Embryonic facial prominence (tissue), 1 donor: ENCODE measurements around the gene MRPL32.
"Not testable (repeated sequence)": the region's sequence is repeated elsewhere in the genome, so short reads cannot be mapped to it uniquely, and the experiment has no call there.

Experiments
- DNase-seq: peaks from one replicate; pipeline ENCODE4 v3.0.0-alpha.2; 2016; ENCODE audit errors: extremely low spot score

MRPL32 gene

GRCh38 chr7:42931834-42932651 is at the start of gene MRPL32, which contains the start of gene PSMA2:
Gene MRPL32, plus strand, starts transcription at chr7:42932376. Its CDS starts 11 bp downstream, at chr7:42932387.
Gene PSMA2, minus strand, starts transcription at chr7:42932174. Its CDS starts 16 bp downstream, at chr7:42932158.
- peak; percentile 99 for DNase-seq

GRCh38 chr7:42883950-42884349 is 48.2 kb upstream of the MRPL32 start:
- no peak for DNase-seq

GRCh38 chr7:42885183-42885582 is 47.0 kb upstream of the MRPL32 start:
- not testable (repeated sequence) for DNase-seq

GRCh38 chr7:42886129-42886528 is 46.0 kb upstream of the MRPL32 start:
- no peak for DNase-seq

- no peak for DNase-seq
These were observed 45.2 kb upstream of the MRPL32 start for GRCh38 chr7:42886893-42887505.

GRCh38 chr7:42893346-42894240 is 38.6 kb upstream of the MRPL32 start:
- no peak for DNase-seq

- no peak for DNase-seq
These were observed 31.3 kb upstream of the MRPL32 start for GRCh38 chr7:42900842-42901241.

- DNase-seq, result no peak
These were observed 29.8 kb upstream of the MRPL32 start for GRCh38 chr7:42902331-42902730.

GRCh38 chr7:42906181-42906580 is 26.0 kb upstream of the MRPL32 start:
- no peak for DNase-seq

GRCh38 chr7:42907316-42907715 is 24.9 kb upstream of the MRPL32 start:
- no peak for DNase-seq

- DNase-seq, result no peak
These were observed 21.9 kb upstream of the MRPL32 start for GRCh38 chr7:42910306-42910705.

- DNase-seq, result peak; percentile 84
These were observed 20.4 kb upstream of the MRPL32 start, which contains the start of gene C7orf25 for GRCh38 chr7:42911454-42912447. Gene C7orf25, minus strand, starts transcription at chr7:42912070. Its CDS starts 1,170 bp downstream, at chr7:42910900.

- no peak for DNase-seq
These were observed 18.6 kb upstream of the MRPL32 start for GRCh38 chr7:42913591-42913990.

- DNase-seq, result no peak
These were observed 18.2 kb upstream of the MRPL32 start for GRCh38 chr7:42914009-42914408.

GRCh38 chr7:42914421-42915045 is 17.6 kb upstream of the MRPL32 start:
- DNase-seq, result no peak

- no peak for DNase-seq
These were observed 16.8 kb upstream of the MRPL32 start for GRCh38 chr7:42915356-42915755.

GRCh38 chr7:42922017-42922753 is 10.0 kb upstream of the MRPL32 start:
- DNase-seq, result no peak

GRCh38 chr7:42924223-42924838 is 7.8 kb upstream of the MRPL32 start:
- no peak for DNase-seq

- DNase-seq, result no peak
These were observed 6.5 kb upstream of the MRPL32 start for GRCh38 chr7:42925630-42926029.
